Fibroblast of the aortic adventitia (primary cell): ENCODE measurements around the gene AKAP6. TPM values are rescaled to one million over a fixed set of nuclear protein-coding genes. Genes with fewer than 3 reads are reported as not detected.
"Not testable (repeated sequence)": the region's sequence is repeated elsewhere in the genome, so short reads cannot be mapped to it uniquely, and the experiment has no call there.

Experiments
- DNase-seq: peaks from one replicate; pipeline ENCODE4 v3.0.0-alpha.2; 2010; ENCODE audit warnings: low read depth
- H3K4me3 ChIP-seq: 2 replicates; pipeline ENCODE4 v1.5.1; 2011; ENCODE audit warnings: low read depth, mild to moderate bottlenecking, control low read depth, low read length, moderate library complexity
- CTCF ChIP-seq: IDR thresholded peaks from 2 replicates; pipeline ENCODE4 v1.5.1; 2011; ENCODE audit warnings: mild to moderate bottlenecking, low read length, control low read depth, inconsistent platforms; ENCODE audit not compliant: insufficient read depth
- total RNA-seq: library from RNA; depleted of rRNA; stranded (reverse); fragments of >200 nt; gene quantifications from 2 replicates; pipeline ENCODE4 v1.2.3, GENCODE V29; 2012; ENCODE audit warnings: low replicate concordance

The AKAP6 gene
- total RNA-seq, 1 donor = 2.2 TPM

- no peak overlapping the region for H3K4me3 ChIP-seq
- TF ChIP-seq CTCF = no peak
- no peak for DNase-seq
Measured at GRCh38 chr14:32378284-32378683, 49.2 kb downstream of the AKAP6 start.

- no peak for DNase-seq
- H3K4me3 ChIP-seq = no peak overlapping the region
- no peak for TF ChIP-seq CTCF
Measured at GRCh38 chr14:32379447-32379846, 50.3 kb downstream of the AKAP6 start.

GRCh38 chr14:32381869-32382268 is 52.8 kb downstream of the AKAP6 start:
- no peak overlapping the region for H3K4me3 ChIP-seq
- peak; percentile 15 for DNase-seq
- no peak for TF ChIP-seq CTCF

GRCh38 chr14:32382704-32383103 is 53.6 kb downstream of the AKAP6 start:
- TF ChIP-seq CTCF = peak; percentile 63
- DNase-seq = peak; percentile 44
- H3K4me3 ChIP-seq = no peak overlapping the region

GRCh38 chr14:32383364-32384009 is 54.4 kb downstream of the AKAP6 start:
- no peak for TF ChIP-seq CTCF

DNA sequence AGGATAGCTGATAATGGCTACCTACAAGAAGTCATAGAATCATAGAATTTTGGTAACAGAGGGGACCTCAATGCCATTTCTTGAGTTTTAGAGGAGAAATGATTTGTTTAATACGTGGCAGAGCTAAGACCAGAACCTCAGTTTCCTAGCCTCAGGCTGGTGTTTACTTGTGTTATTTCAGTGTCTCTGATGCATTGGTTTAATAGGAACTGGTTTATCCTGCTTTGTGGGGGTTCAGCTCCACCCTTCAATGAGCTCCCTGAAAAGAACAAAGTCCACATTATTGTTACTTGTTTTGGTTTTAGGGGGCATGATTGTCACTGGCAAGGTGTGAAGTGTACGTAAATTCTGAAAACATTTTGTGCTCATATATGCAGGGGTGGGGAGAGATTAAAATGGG is 55.4 kb downstream of the AKAP6 start:
- no peak overlapping the region for H3K4me3 ChIP-seq
- no peak for TF ChIP-seq CTCF
- DNase-seq = no peak

More at GRCh38 chr14:32383364-32384009, 54.4 kb downstream of the AKAP6 start:
- no peak overlapping the region for H3K4me3 ChIP-seq
- DNase-seq = peak; percentile 25

GRCh38 chr14:32387295-32387694 is 58.2 kb downstream of the AKAP6 start:
- not testable (repeated sequence) for DNase-seq, H3K4me3 ChIP-seq
